ENCODE measurements around the gene ITGA1.
"Not testable (repeated sequence)": the region's sequence is repeated elsewhere in the genome, so short reads cannot be mapped to it uniquely, and the experiment has no call there.

Gene ITGA1

DNA sequence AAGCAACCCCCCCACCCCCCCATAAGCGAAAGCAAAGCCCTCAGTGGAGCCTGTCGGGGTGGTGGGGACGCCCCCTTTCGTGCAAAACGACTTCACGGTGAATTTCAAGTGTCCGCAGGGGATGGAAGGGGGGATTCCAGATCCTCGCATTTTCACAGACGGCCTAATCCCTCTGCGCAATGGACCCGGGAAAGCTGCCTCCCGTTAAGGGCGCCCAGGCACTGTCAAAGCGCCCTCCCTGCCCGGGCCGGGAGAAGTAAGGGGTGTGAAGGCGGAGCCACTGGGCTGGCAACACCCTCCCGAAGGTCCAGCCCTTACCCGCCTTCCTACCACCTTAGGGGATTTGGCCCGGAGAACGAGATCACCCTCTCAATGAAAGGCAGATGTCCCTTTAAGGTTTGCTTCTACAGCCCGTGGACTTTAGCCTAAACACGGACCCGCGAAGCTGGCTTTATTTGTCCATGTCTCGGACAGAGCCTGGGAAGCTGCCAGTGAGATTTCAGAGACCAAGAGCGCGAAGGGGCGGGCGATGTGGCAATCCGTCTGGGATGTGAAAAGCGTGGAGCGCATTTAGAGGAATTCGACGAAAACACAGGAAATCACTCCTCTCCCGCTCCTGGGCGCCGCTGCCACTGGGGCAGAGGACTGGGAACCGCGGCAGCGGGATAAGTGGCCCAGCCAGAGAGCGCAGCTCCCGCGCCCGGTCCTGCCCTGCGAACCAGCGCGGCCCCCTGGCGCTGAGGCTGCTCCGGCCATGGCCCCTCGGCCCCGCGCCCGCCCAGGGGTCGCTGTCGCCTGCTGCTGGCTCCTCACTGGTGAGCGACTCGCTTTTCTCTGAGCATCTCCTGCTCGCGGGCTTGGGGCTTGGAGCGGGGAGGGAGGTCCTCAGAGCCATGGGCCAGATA lies at the start of gene ITGA1, which contains the start of gene PELO:
Gene ITGA1, plus strand, starts transcription at position 317 of the 905 bp plus-strand sequence. Its CDS starts 438 bp downstream, at position 755.
Gene PELO, plus strand, starts transcription at position 317 of the 905 bp plus-strand sequence. CDS start 12,479 bp downstream, outside the sequence.
- peak; percentile 12 to 37 for DNase-seq (ENCODE audit: low read depth in 2 of 2)

- no peak for DNase-seq (ENCODE audit: low read depth in 2 of 2)
These were observed 49.6 kb upstream of the ITGA1 start for GRCh38 chr5:52738095-52738506.

GRCh38 chr5:52740007-52740406 lies 47.7 kb upstream of the ITGA1 start:
- DNase-seq (ENCODE audit: low read depth in 2 of 2): no peak

- no peak for DNase-seq (ENCODE audit: low read depth in 2 of 2)
These were observed 44.7 kb upstream of the ITGA1 start for GRCh38 chr5:52743012-52743411.

GRCh38 chr5:52743529-52743928 lies 44.2 kb upstream of the ITGA1 start:
- DNase-seq (ENCODE audit: low read depth in 2 of 2): no peak

DNA sequence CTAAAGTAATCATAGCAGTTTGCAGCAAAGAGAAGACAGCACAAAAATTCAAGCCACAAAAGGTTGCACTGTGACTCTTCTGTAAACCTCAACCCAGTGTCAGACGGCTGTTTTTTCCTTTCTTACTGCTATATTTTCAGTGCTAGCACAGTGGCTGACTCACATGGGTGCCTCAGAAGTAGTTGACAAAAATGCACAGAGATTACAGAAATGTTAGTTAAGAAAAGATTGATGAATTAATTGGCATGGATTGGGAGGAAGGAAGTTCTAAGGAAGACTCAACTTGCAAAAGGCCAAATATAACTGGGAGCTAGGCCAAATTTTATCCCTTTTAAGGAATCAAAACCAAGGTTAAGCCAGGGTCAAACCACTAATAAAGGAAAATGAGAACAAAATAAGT lies 43.7 kb upstream of the ITGA1 start:
- peak in 1 of 2 donors; percentile 24 for DNase-seq (ENCODE audit: low read depth in 2 of 2)

GRCh38 chr5:52744867-52745458 lies 42.8 kb upstream of the ITGA1 start:
- DNase-seq (ENCODE audit: low read depth in 2 of 2): not testable (repeated sequence)

DNA sequence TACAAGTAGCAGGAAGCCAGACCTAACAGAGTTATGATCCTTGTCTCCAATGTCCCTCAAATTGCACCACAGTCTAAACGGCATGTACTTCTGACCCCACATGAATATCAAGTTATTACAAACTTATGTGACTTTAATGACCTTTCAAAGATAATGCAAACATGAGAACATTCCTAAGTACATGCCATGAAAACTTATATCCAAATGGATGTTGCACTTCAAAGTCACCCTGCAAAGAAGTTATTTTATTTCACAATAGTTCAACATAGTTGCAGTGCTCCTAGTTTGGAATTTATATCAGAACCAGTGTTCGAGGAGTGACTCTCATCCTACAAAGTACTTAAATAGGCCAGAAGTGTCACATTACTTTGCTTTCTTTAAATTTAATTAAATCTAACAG lies 41.2 kb upstream of the ITGA1 start:
- DNase-seq (ENCODE audit: low read depth in 2 of 2): no peak

DNA sequence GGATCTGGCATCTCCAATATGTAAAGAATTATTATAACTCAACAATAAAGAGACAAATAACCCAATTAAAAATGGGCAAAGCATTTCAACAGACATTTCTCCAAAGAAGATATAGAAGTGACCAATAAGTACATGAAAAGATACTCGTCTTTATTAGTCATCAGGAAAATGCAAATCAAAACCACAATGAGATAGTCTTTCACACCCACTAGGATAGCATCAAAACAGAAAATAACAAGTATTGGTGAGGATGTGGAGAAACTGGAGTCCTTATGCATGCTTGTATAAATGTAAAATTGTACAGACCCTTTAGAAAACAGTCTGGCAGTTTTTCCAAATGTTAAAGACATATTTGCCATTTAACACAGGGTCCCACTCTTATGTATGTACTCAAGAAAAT lies 39.1 kb upstream of the ITGA1 start:
- DNase-seq (ENCODE audit: low read depth in 2 of 2): no peak

- no peak for DNase-seq (ENCODE audit: low read depth in 2 of 2)
These were observed 38.0 kb upstream of the ITGA1 start for GRCh38 chr5:52749666-52750065.

GRCh38 chr5:52751137-52751536 lies 36.6 kb upstream of the ITGA1 start:
- no peak for DNase-seq (ENCODE audit: low read depth in 2 of 2)

- no peak for DNase-seq (ENCODE audit: low read depth in 2 of 2)
These were observed 33.7 kb upstream of the ITGA1 start for GRCh38 chr5:52754051-52754450.

DNA sequence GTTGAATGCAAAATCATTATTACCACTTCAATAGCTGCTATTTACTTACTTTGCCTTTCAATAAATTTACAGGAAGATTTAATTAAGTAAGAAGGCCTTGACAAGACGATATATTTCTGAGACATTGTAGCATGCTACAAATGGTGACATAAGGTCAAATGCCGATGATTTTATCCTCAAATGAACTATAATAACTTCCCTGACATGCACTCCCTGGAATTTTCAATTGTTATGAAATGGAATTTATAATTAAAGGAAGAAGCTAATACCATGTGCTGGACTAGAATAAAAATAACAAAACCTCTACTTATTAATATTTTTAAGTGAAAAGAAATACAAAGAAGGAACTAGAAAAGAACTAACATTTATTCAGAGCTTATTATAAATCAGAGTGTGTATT lies 30.2 kb upstream of the ITGA1 start:
- no peak for DNase-seq (ENCODE audit: low read depth in 2 of 2)

GRCh38 chr5:52758014-52758413 lies 29.7 kb upstream of the ITGA1 start:
- no peak for DNase-seq (ENCODE audit: low read depth in 2 of 2)

DNA sequence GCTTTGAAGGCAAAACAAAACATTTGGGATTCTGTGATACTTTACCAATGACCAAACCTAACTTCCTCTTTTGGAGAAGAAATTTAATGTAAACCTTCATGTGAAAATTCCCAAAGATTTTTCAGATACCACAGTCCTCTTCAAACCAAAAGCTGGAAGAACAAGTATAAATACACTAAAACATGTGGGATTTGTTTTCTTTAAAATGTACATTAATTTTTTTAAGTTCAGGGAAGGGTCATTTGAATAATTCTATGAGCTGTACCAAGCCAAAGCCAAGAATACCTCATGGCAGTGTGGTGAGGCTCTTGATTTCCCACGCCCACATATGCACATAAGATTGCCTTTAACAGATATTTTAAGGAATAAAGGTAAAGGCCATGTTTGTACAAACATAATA lies 28.4 kb upstream of the ITGA1 start:
- no peak for DNase-seq (ENCODE audit: low read depth in 2 of 2)

- peak in 1 of 2 donors; percentile 49 for DNase-seq (ENCODE audit: low read depth in 2 of 2)
These were observed 26.9 kb upstream of the ITGA1 start for GRCh38 chr5:52760695-52761366.

GRCh38 chr5:52767217-52767743 lies 20.4 kb upstream of the ITGA1 start:
- DNase-seq (ENCODE audit: low read depth in 2 of 2): no peak

DNA sequence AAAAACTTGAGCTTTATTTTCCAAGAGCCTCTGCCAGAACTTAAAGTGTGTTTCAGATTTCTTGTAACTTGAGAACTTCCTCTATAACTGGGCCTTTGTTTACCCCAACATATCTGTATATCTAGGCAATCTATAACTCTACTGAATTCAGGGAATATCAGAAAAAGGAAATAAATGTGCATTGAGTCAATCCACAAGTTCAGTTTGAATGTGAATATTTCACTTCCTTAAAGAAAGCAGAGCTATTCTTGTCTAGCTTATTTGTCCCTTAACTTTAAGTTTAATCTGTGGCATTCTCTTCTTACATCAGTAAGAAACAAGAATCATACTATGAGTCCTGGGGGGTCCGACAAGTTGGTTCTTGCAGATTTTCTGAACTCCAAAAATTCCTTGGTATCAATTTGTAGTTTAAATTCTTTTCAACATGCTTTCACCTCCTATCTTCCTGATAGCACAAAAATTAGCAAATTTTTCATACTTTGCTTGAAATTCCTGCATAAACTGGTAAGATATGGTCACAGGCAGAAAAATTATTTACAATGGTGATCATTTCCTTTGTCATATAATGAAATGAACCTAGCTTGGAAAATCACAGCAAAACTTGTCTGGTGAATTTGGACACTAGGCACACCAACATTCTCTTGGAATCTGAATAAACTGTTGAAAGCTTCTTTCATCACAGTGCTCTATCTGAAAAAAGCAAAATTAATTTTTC lies 19.8 kb upstream of the ITGA1 start:
- DNase-seq (ENCODE audit: low read depth in 2 of 2): no peak

DNA sequence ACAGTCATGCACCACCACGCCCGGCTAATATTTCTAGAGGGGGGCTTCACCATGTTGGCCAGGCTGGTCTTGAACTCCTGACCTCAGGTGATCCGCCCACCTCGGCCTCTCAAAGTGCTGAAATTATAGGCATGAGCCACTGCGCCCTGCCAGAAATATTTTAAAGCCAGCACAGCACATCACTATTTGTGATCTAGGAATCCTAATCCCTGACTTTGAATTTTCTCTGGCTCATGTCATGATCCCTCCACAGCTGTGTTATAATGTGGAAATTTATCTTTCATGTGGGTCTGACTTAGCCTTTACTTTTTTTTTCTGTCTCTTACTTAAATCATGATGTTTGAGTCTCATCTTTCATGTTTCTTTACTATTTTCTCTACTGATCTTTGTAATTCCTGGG lies 18.7 kb upstream of the ITGA1 start:
- no peak for DNase-seq (ENCODE audit: low read depth in 2 of 2)

GRCh38 chr5:52770287-52770939 lies 17.3 kb upstream of the ITGA1 start:
- no peak for DNase-seq (ENCODE audit: low read depth in 2 of 2)

All from stimulated activated CD4-positive, alpha-beta T cell treated with anti-CD3 and anti-CD28 coated beads, Interleukin-4, amount 100 ng/mL, for 48 hours (primary cell).